ENCODE measurements around the gene WDFY2.

DNA sequence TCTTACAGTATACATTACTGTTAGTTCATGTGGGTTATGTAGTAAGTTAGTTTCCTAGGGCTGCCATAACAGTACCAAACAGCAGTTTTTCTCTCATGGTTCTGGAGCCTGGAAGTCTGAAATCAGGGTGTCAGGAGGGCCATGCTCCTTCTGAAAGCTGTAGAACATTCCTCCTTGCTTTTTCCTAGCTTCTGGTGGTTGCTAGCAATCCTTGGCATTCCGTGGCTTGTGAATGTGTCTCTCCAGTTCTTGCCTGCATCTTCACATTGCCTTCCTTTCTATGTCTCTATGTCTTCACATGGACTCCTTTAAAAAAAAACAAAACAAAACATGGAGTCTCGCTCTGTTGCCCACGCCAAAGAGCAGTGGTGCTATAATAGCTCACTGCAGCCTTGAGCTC is 95.4 kb downstream of the WDFY2 start:
- TF ChIP-seq, protein P1, sequence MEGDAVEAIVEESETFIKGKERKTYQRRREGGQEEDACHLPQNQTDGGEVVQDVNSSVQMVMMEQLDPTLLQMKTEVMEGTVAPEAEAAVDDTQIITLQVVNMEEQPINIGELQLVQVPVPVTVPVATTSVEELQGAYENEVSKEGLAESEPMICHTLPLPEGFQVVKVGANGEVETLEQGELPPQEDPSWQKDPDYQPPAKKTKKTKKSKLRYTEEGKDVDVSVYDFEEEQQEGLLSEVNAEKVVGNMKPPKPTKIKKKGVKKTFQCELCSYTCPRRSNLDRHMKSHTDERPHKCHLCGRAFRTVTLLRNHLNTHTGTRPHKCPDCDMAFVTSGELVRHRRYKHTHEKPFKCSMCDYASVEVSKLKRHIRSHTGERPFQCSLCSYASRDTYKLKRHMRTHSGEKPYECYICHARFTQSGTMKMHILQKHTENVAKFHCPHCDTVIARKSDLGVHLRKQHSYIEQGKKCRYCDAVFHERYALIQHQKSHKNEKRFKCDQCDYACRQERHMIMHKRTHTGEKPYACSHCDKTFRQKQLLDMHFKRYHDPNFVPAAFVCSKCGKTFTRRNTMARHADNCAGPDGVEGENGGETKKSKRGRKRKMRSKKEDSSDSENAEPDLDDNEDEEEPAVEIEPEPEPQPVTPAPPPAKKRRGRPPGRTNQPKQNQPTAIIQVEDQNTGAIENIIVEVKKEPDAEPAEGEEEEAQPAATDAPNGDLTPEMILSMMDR (conservative IDR thresholded peaks at IDR 0.05 in 1 of 2, IDR thresholded peaks at IDR 0.05 in 1 of 2; ENCODE audit: extremely low read depth in 1 of 2, insufficient read depth in 1 of 2, low read depth in 1 of 2, low read length in 2 of 2) = no peak
- TF ChIP-seq EZH2 (IDR thresholded peaks at IDR 0.05; ENCODE audit: borderline replicate concordance, low read length) = no peak

Data from mammary epithelial cell (primary cell).